H9 (cell line): ENCODE data around the gene TLE4. TPM values are rescaled to one million over a fixed set of nuclear protein-coding genes. Genes with fewer than 3 reads are reported as not detected.

Experiments used
- DNase-seq: peaks from one replicate; pipeline ENCODE4 v3.0.0-alpha.2; 2017
- H2AFZ ChIP-seq: one replicate; pipeline ENCODE4 v1.6.1; 2013; ENCODE audit warnings: mild to moderate bottlenecking, low read length, control low read depth, moderate library complexity
- H2AK5ac ChIP-seq: 2 replicates; pipeline ENCODE4 v1.6.1; 2013; ENCODE audit warnings: low read length, control low read depth, mixed read lengths; ENCODE audit not compliant: insufficient read length
- H2BK120ac ChIP-seq: one replicate; pipeline ENCODE4 v1.6.1; 2013; ENCODE audit warnings: low read depth, mild to moderate bottlenecking, low read length, control low read depth, inconsistent platforms; ENCODE audit not compliant: poor library complexity, severe bottlenecking
- H2BK12ac ChIP-seq: 2 replicates; pipeline ENCODE4 v1.6.1; 2013; ENCODE audit warnings: low read length, control low read depth, mixed read lengths, low read depth; ENCODE audit not compliant: insufficient read length
- H2BK15ac ChIP-seq: 2 replicates; pipeline ENCODE4 v1.6.1; 2013; ENCODE audit warnings: low read depth, low read length, control low read depth
- H2BK20ac ChIP-seq: one replicate; pipeline ENCODE4 v1.6.1; 2013; ENCODE audit warnings: low read depth, mild to moderate bottlenecking, low read length, control low read depth, inconsistent platforms; ENCODE audit not compliant: poor library complexity, severe bottlenecking
- H2BK5ac ChIP-seq: 2 replicates; pipeline ENCODE4 v1.6.1; 2013; ENCODE audit warnings: low read length, control low read depth, mixed read lengths; ENCODE audit not compliant: insufficient read length
- H3K14ac ChIP-seq: 2 replicates; pipeline ENCODE4 v1.6.1; 2013; ENCODE audit warnings: low read length, control low read depth; ENCODE audit not compliant: insufficient read depth
- H3K18ac ChIP-seq: 2 replicates; pipeline ENCODE4 v1.6.1; 2013; ENCODE audit warnings: low read depth, mild to moderate bottlenecking, mixed read lengths, low read length, control low read depth; ENCODE audit not compliant: insufficient read length
- H3K23ac ChIP-seq: 2 replicates; pipeline ENCODE4 v1.6.1; 2013; ENCODE audit warnings: low read length, control low read depth, mixed read lengths, low read depth; ENCODE audit not compliant: insufficient read length
- H3K23me2 ChIP-seq: 2 replicates; pipeline ENCODE4 v1.6.1; 2013; ENCODE audit warnings: low read depth, mild to moderate bottlenecking, mixed read lengths, low read length, control low read depth; ENCODE audit not compliant: insufficient read length, poor library complexity, severe bottlenecking
- H3K27ac ChIP-seq: 2 replicates; pipeline ENCODE4 v1.5.1; 2013; ENCODE audit warnings: low read length, control low read depth, mixed read lengths, low read depth; ENCODE audit not compliant: insufficient read length
- H3K27me3 ChIP-seq: 2 replicates; pipeline ENCODE4 v1.6.1; 2013; ENCODE audit warnings: low read length, control low read depth, inconsistent platforms; ENCODE audit not compliant: insufficient read depth
- H3K4ac ChIP-seq: 2 replicates; pipeline ENCODE4 v1.6.1; 2013; ENCODE audit warnings: low read depth, mild to moderate bottlenecking, control low read depth, inconsistent platforms, low read length, moderate library complexity
- H3K4me1 ChIP-seq: 2 replicates; pipeline ENCODE4 v1.6.1; 2013; ENCODE audit warnings: low read length, control low read depth, inconsistent platforms; ENCODE audit not compliant: insufficient read depth
- H3K4me2 ChIP-seq: 2 replicates; pipeline ENCODE4 v1.6.1; 2013; ENCODE audit warnings: low read length, control low read depth, mixed read lengths; ENCODE audit not compliant: insufficient read length, insufficient read depth
- H3K56ac ChIP-seq: 2 replicates; pipeline ENCODE4 v1.6.1; 2013; ENCODE audit warnings: low read depth, mild to moderate bottlenecking, mixed read lengths, low read length, control low read depth; ENCODE audit not compliant: insufficient read length
- H3K79me1 ChIP-seq: 2 replicates; pipeline ENCODE4 v1.6.1; 2013; ENCODE audit warnings: low read depth, mild to moderate bottlenecking, moderate library complexity, low read length, control low read depth, inconsistent platforms; ENCODE audit not compliant: insufficient read depth, poor library complexity, severe bottlenecking
- H3K79me2 ChIP-seq: 2 replicates; pipeline ENCODE4 v1.6.1; 2013; ENCODE audit warnings: low read length, control low read depth, inconsistent platforms; ENCODE audit not compliant: insufficient read depth
- H3K9ac ChIP-seq: 2 replicates; pipeline ENCODE4 v1.6.1; 2013; ENCODE audit warnings: low read length, control low read depth, mixed read lengths; ENCODE audit not compliant: insufficient read length; ENCODE audit errors: extremely low read depth
- H3K9me3 ChIP-seq: one replicate; pipeline ENCODE4 v1.6.1; 2013; ENCODE audit warnings: low read depth, low read length, inconsistent platforms; ENCODE audit not compliant: control insufficient read depth
- H3T11ph ChIP-seq: one replicate; pipeline ENCODE4 v1.6.1; 2013; ENCODE audit warnings: mild to moderate bottlenecking, low read length, control low read depth, inconsistent platforms
- H4K20me1 ChIP-seq: one replicate; pipeline ENCODE4 v1.6.1; 2013; ENCODE audit not compliant: control insufficient read depth, insufficient read length, insufficient read depth
- H4K5ac ChIP-seq: 2 replicates; pipeline ENCODE4 v1.6.1; 2013; ENCODE audit warnings: low read depth, mild to moderate bottlenecking, mixed read lengths, low read length, control low read depth; ENCODE audit not compliant: insufficient read length
- H4K8ac ChIP-seq: replicated peaks from 2 replicates; pipeline ENCODE4 v1.6.1; 2013; ENCODE audit warnings: low read length, control low read depth, mixed read lengths, low read depth; ENCODE audit not compliant: insufficient read length
- H4K91ac ChIP-seq: 2 replicates; pipeline ENCODE4 v1.6.1; 2013; ENCODE audit warnings: low read depth, mild to moderate bottlenecking, moderate library complexity, mixed read lengths, low read length, control low read depth; ENCODE audit not compliant: insufficient read length
- H3K27ac Mint-ChIP-seq, 3 experiments: 2 replicates in 2 of 3; 3 replicates in 1 of 3; pipeline ENCODE4 v1.8.0; 2020 to 2021; ENCODE audit warnings: mixed read lengths in 3 of 3, mild to moderate bottlenecking in 1 of 3, moderate library complexity in 1 of 3
- H3K27me3 Mint-ChIP-seq: 2 replicates; pipeline ENCODE4 v1.8.0; 2021; ENCODE audit warnings: low read depth, mild to moderate bottlenecking, moderate library complexity, mixed read lengths
- H3K36me3 Mint-ChIP-seq, 3 experiments: 2 replicates in 2 of 3; 3 replicates in 1 of 3; pipeline ENCODE4 v1.8.0; 2020 to 2021; ENCODE audit warnings: low read depth in 3 of 3, mixed read lengths in 3 of 3; ENCODE audit not compliant: insufficient read depth in 1 of 3
- H3K4me1 Mint-ChIP-seq, 2 experiments: 2 replicates each; pipeline ENCODE4 v1.8.0; 2020; ENCODE audit warnings: mixed read lengths in 2 of 2
- H3K4me3 Mint-ChIP-seq, 2 experiments: 2 replicates in 1 of 2; 3 replicates in 1 of 2; pipeline ENCODE4 v1.8.0; 2020 to 2021; ENCODE audit warnings: mild to moderate bottlenecking in 2 of 2, mixed read lengths in 2 of 2, moderate library complexity in 1 of 2
- H3K9me3 Mint-ChIP-seq, 2 experiments: 2 replicates in 1 of 2; 3 replicates in 1 of 2; pipeline ENCODE4 v1.8.0; 2020; ENCODE audit warnings: mild to moderate bottlenecking in 2 of 2, mixed read lengths in 2 of 2, moderate library complexity in 1 of 2
- CTCF ChIP-seq: fragments of 200-600 bp; sonication (generic); conservative IDR thresholded peaks from 3 replicates; pipeline ENCODE4 v1.8.0; 2021; ENCODE audit warnings: antibody characterized with exemption, mild to moderate bottlenecking
- WGBS: extraction: QIAGEN DNeasy Blood & Tissue Kit; methylation state at CpG from one replicate; pipeline ENCODE4 v1.1.7; 2013; ENCODE audit warnings: missing lambda C conversion rate, low lambda C conversion rate, mixed read lengths; ENCODE audit not compliant: insufficient read length; ENCODE audit errors: extremely low coverage; 5-methylcytosine and 5-hydroxymethylcytosine counted together
- total RNA-seq: library from RNA; stranded (reverse); gene quantifications from 2 replicates; pipeline ENCODE4 v1.2.1, GENCODE V29; 2021

TLE4 gene
- total RNA-seq, 1 experiment from 2014 or later = 35.1 TPM

DNA sequence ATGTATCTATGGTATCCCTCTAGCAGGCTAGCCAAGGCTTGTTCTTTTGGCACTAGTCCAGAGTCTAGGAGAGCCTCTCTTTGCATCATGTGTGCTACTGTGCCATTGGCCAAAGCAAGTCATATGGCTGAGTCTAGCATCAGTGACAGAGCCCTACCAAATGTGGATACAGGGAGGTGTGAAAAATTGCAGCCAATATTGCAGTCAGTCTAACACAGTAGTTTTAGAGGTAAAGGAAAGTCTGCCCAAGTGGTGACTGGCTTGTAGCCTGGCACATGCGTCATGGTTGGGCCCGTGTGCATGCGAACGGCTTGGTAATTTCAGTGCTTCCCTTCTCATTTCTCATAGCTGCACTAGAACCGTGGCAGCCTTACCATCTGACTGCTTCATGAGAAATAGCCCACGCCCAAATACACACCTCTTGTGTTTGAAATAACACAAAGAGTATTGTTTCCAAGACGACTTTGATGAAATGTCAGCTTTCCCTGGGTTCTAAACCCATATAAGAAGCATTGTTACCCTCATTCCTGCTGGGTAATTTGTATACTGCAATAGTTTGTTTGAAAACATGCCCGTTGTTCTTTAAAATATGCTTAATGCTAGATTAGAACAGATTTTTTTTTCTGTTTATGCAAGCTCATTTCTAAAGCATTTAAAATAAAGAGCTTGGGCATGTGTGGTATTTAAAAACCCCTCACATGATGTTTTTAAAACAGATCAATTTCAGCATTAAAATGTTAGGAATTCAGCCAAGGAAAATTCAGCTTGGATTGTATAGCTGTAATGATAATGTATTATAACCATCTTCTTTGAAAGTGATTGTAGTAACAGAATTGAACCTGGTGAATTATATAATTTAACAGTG is 113.2 kb downstream of the TLE4 start:
- Histone ChIP-seq H2AFZ (no peak overlapping the region), H3K9me3 (no peaks in the 10 kb centered on the region), H3K56ac (no peak overlapping the region), H3K14ac (no peak overlapping the region), H3K9ac (no peak overlapping the region), H2BK15ac (no peak overlapping the region), H3K23me2 (no peaks in the 10 kb centered on the region), H2BK20ac (no peak overlapping the region), H3K27ac (no peak overlapping the region), H3K4me1 (no peaks in the 10 kb centered on the region; the same call in 1 of the 2 replicates), H3K4me2 (no peak overlapping the region), H4K20me1 (no peaks in the 10 kb centered on the region), H4K5ac (no peak overlapping the region), H2BK120ac (no peak overlapping the region), H3K18ac (no peak overlapping the region), H2AK5ac (no peak overlapping the region), H3K23ac (no peak overlapping the region), H3T11ph (no peak overlapping the region), H3K79me1 (no peaks in the 10 kb centered on the region), H3K79me2 (no peaks in the 10 kb centered on the region), H3K27me3 (no peaks in the 10 kb centered on the region), H3K4ac (no peak overlapping the region), H4K91ac (no peak overlapping the region), H4K8ac (no peak overlapping the region), H2BK5ac (no peak overlapping the region), H2BK12ac (no peak overlapping the region)
- no peaks in the 10 kb centered on the region for H3K27me3 Mint-ChIP-seq
- H3K36me3 Mint-ChIP-seq = peaks cover 2 to 13% (median 12%) of the 10 kb centered on the region in 3 experiments; a peak in 4 of 7 replicates
- no peak for TF ChIP-seq CTCF
- peak overlapping the region in 1 of 3 experiments; percentile 51; a peak in 3 of 7 replicates for H3K27ac Mint-ChIP-seq
- H3K4me1 Mint-ChIP-seq = peaks cover 10 to 15% of the 10 kb centered on the region in 2 experiments
- no CpG with 5 or more reads among the region's 8 CpGs for WGBS
- no peak for DNase-seq
- no peak overlapping the region for H3K4me3 Mint-ChIP-seq
- H3K9me3 Mint-ChIP-seq = no peaks in the 10 kb centered on the region
